Heart right ventricle (tissue), 16 donors: ENCODE results near the gene LSM7. TPM values are rescaled to one million over a fixed set of nuclear protein-coding genes. Genes with fewer than 3 reads are reported as not detected.

Experiments
- ATAC-seq, 8 donors: fragments of 200-7000 bp; cut with Tn5 transposase; one replicate each; pipeline ENCODE4 v1.9.1; 2020; ENCODE audit warnings: mild to moderate bottlenecking in 8 of 8, moderate library complexity in 8 of 8, moderate number of reproducible peaks in 1 of 8
- DNase-seq, 2 donors: peaks; one replicate each; pipeline ENCODE4 v3.0.0-alpha.2; 2020
- H3K27ac ChIP-seq, 10 donors: fragments of 200-600 bp; sonication (generic) in 2 of 10; one replicate each; pipeline versions ENCODE4 v1.5.0 to v1.8.0; 2020 to 2022; ENCODE audit warnings: mild to moderate bottlenecking in 3 of 10
- H3K27me3 ChIP-seq, 7 donors: fragments of 200-600 bp; one replicate each; pipeline ENCODE4 v1.8.0; 2021 to 2022; ENCODE audit warnings: mild to moderate bottlenecking in 2 of 7
- H3K36me3 ChIP-seq, 9 donors: fragments of 200-600 bp; sonication (generic) in 1 of 9; one replicate each; pipeline versions ENCODE4 v1.5.0 to v1.8.0; 2020 to 2022; ENCODE audit warnings: mild to moderate bottlenecking in 2 of 9
- H3K4me1 ChIP-seq, 9 donors: fragments of 200-600 bp; sonication (generic) in 1 of 9; one replicate each; pipeline versions ENCODE4 v1.5.0 to v1.8.0; 2020 to 2022; ENCODE audit warnings: mild to moderate bottlenecking in 4 of 9
- H3K4me3 ChIP-seq, 10 donors: fragments of 200-600 bp; sonication (generic) in 2 of 10; one replicate each; pipeline versions ENCODE4 v1.5.0 to v1.8.0; 2020 to 2022; ENCODE audit warnings: mild to moderate bottlenecking in 7 of 10, moderate library complexity in 2 of 10
- H3K9me3 ChIP-seq, 11 donors: fragments of 200-600 bp in 10 of 11; sonication (generic) in 2 of 11; one replicate each; pipeline versions ENCODE4 v1.5.0 to v1.8.0; 2013 to 2022; ENCODE audit warnings: mild to moderate bottlenecking in 2 of 11, control low read depth in 1 of 11, moderate library complexity in 1 of 11
- WGBS, 2 donors: extraction: QIAGEN DNeasy Blood & Tissue Kit; methylation state at CpG; one replicate each; pipeline ENCODE4 v1.1.7; 2013; ENCODE audit warnings: inconsistent platforms in 1 of 2; 5-methylcytosine and 5-hydroxymethylcytosine counted together
- intact Hi-C, 10 donors: fragments of 100-400 bp; cut with DNase I; formaldehyde crosslinking; loops; one replicate each; pipeline versions ENCODE4 v1.11.1 to v1.14.2; 2022
- polyA plus RNA-seq, 2 donors: library from polyadenylated mRNA; stranded (reverse); fragments of 200-250 nt; gene quantifications; one replicate each; pipeline ENCODE4 v1.2.3, GENCODE V29; 2013
- total RNA-seq, 10 donors: library from RNA; stranded (reverse); fragmentation: NEBNext Ultra II Directional in 3 of 10; extraction: Animal tissue kit (Norgen Biotek cat#: 25700) in 3 of 10; gene quantifications; one replicate each; pipeline versions ENCODE4 v1.2.1 to v1.2.4, GENCODE V29; 2021 to 2023
- TF ChIP-seq, protein P1 (sequence below), 9 donors: fragments of 200-600 bp; sonication (generic) in 2 of 9; IDR thresholded peaks; one replicate each; pipeline versions ENCODE4 v1.5.0 to v1.8.0; 2021 to 2022; ENCODE audit warnings: antibody characterized with exemption in 9 of 9, mild to moderate bottlenecking in 5 of 9, moderate library complexity in 1 of 9
- donor health status: Arrhythmogenic right ventricular cardiomyopathy.
- donor health status: ischemic (EF 13 %, LVEDD 7.1; RV severe dilation, severe dysfunction).
- donor health status: healthy with polysubstance abuse.
- donor health status: DM: no; HTN: yes; CAD: no.
- donor health status: DM: no; HTN: no; CAD: no.
- donor health status: ischemic (EF 25% LVEDD 6.9; RV normal size, moderate dysfunction).
- donor health status: ischemic (EF 25% LVEDD 5.7; RV mildly dilated, moderate dysfunction).
- donor health status: healthy.
- donor health status: DM: yes; HTN: yes; CAD: no.
- donor health status: Ischemic cardiomyopathy.
- donor health status: ischemic (EF 35%, LVEDD 5.7; RV mildly dilated, moderate dysfunction).
- donor health status: nonischemic (EF 11% LVEDD 7.7; RV severe dilation, severe dysfunction).
- donor health status: DM: yes; HTN: yes; CAD: no.
- donor health status: PGD.
- donor health status: ischemic (EF 29% LVEDD 5.4; RV normal size, mild dysfunction).
- donor health status: nonischemic (EF 23%, LVEDD 6.1; RV moderate dilation, normal function).

Gene LSM7
- total and polyA plus RNA-seq, 12 donors = 29.0 to 277 (median 38.7) TPM

DNA sequence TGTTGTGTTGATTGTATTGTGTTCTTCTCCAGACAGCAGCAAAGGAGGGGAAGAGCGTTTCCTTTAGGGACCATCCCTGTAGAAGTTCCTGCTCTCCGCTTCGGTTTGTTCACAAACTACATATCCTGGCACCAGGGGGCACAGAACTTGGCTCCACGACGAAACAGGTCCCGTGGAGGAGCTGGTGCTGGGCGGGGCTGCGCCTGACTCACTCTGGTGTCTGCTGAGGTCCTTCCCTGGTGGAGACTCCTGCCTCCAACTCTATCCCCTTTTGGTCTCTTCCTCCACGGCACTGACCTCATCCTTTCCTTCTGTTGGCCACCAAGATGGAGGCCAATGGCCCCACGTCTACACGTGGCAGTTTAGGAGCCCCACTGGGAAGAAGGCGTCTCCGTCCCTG is 46.4 kb upstream of the LSM7 start:
- no peak overlapping the region for H3K27ac ChIP-seq
- intact Hi-C loops = no loop called here
- H3K9me3 ChIP-seq = peaks cover 0 to 10% (median 0%) of the 10 kb centered on the region in 11 donors
- H3K4me1 ChIP-seq = no peaks in the 10 kb centered on the region
- no peak overlapping the region for H3K4me3 ChIP-seq
- TF ChIP-seq, protein P1, sequence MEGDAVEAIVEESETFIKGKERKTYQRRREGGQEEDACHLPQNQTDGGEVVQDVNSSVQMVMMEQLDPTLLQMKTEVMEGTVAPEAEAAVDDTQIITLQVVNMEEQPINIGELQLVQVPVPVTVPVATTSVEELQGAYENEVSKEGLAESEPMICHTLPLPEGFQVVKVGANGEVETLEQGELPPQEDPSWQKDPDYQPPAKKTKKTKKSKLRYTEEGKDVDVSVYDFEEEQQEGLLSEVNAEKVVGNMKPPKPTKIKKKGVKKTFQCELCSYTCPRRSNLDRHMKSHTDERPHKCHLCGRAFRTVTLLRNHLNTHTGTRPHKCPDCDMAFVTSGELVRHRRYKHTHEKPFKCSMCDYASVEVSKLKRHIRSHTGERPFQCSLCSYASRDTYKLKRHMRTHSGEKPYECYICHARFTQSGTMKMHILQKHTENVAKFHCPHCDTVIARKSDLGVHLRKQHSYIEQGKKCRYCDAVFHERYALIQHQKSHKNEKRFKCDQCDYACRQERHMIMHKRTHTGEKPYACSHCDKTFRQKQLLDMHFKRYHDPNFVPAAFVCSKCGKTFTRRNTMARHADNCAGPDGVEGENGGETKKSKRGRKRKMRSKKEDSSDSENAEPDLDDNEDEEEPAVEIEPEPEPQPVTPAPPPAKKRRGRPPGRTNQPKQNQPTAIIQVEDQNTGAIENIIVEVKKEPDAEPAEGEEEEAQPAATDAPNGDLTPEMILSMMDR (IDR thresholded peaks at IDR 0.05) = no peak
- 83 to 85% methylated on average over 13 of the region's 13 CpGs for WGBS, 2 donors
- DNase-seq (no peak), ATAC-seq (no peak)
- H3K27me3 ChIP-seq = peaks cover 0 to 34% (median 14%) of the 10 kb centered on the region in 7 donors
- no peaks in the 10 kb centered on the region for H3K36me3 ChIP-seq

DNA sequence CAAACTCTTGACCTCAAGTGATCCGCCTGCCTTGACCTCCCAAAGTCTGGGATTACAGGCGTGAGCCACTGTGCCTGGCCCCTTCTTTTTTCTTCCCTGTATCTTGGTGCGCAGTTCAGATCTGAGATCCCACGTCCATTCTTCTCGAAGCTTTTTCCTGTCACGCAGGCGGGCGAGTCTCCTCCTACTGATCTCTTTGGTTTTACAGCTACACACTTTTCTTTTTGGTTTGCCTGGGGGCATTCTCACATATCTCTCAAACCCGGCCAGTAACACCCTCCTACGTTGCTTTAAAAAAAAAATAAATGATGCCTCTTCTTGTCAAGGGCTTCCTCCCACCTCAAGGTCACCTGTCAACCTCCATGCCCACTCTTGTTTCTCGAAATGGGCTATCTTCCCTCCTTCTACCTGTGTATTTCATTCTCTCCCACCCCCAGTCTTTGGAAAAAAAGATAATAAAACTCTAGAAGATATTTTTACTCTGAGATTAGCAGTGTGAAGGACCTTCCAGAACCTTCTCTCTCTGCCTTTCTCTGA is 43.8 kb upstream of the LSM7 start:
- Histone ChIP-seq H3K27ac (no peak overlapping the region), H3K4me1 (no peaks in the 10 kb centered on the region), H3K27me3 (peaks cover 0 to 47% (median 14%) of the 10 kb centered on the region in 7 donors), H3K36me3 (no peaks in the 10 kb centered on the region), H3K4me3 (no peak overlapping the region), H3K9me3 (peaks cover 0 to 9% (median 0%) of the 10 kb centered on the region in 11 donors)
- intact Hi-C loops = no loop called here
- ATAC-seq (no peak), DNase-seq (no peak)
- 52 to 54% methylated on average over 11 of the region's 11 CpGs for WGBS, 2 donors
- TF ChIP-seq, protein P1 (IDR thresholded peaks at IDR 0.05) = no peak

DNA sequence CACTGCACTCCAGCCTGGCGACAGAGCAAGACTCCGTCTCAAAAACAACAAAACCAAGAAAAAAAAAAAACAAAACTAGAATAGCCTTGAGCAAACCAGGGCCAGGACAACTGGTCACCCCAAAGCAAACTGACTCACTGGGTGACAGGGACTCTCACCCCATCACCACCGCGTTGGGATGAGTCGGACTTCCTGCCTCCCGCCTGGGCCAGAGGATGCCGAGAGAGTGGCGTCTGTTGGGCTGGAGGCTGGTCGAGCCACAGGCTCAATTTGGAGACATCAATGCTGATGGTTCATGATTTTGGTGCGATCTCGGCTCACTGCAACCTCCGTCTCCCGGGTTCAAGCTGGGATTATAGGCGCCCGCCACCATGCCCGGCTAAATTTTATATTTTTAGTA is 43.3 kb upstream of the LSM7 start:
- H3K9me3 ChIP-seq = peaks cover 0 to 14% (median 0%) of the 10 kb centered on the region in 11 donors
- H3K4me3 ChIP-seq = no peak overlapping the region
- H3K27me3 ChIP-seq = peaks cover 0 to 51% (median 14%) of the 10 kb centered on the region in 7 donors
- no peaks in the 10 kb centered on the region for H3K4me1 ChIP-seq
- H3K36me3 ChIP-seq = no peaks in the 10 kb centered on the region
- TF ChIP-seq, protein P1 (IDR thresholded peaks at IDR 0.05) = no peak
- DNase-seq = no peak
- no peak for ATAC-seq
- 78 to 79% methylated on average over 16 of the region's 16 CpGs for WGBS, 2 donors
- intact Hi-C loops = no loop called here
- H3K27ac ChIP-seq = no peak overlapping the region

DNA sequence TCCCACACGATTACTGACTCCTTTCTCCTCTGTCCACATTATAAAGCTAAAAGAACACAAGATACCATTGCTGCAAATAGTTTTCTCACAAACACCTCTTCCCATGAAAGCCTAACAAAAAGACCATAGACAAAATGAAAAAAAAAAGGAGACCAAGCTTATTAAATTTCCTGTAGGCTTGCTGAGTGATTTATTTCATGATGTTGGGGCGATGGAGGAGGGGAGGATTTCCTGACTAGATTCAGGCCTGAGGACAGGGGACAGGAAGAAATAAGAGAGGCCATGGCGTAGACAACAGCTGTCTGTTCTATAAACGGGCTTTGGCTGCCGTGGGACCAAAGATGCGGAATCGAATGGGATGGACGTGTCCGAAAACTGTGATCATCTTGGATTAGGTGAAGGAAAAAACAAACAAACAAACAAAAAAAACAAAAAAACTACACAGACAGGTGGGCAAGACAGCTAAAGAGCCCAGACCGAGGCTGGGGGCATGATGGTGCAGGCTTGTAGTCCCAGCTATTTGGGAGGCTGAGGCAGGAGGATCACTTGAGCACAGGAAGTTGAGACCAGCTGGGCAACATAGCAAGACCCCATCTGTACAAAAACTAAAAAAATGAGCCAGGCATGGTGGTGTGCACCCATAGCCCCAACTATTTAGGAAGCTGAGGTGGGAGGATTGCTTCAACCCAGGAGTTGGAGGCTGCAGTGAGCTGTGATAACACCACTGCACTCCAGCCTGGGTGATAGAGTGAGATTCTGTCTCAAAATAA is 37.0 kb upstream of the LSM7 start:
- no peak for ATAC-seq

More for the DNA sequence above, 37.0 kb upstream of the LSM7 start:
- 52 to 57% methylated on average over 10 of the region's 10 CpGs for WGBS, 2 donors
- no peak for DNase-seq
- H3K27ac ChIP-seq = no peak overlapping the region
- TF ChIP-seq, protein P1 (IDR thresholded peaks at IDR 0.05) = no peak
- H3K4me1 ChIP-seq = peaks cover 0 to 3% (median 0%) of the 10 kb centered on the region in 9 donors
- H3K27me3 ChIP-seq = peaks cover 5 to 74% (median 57%) of the 10 kb centered on the region in 7 donors
- intact Hi-C loops = no loop called here
- H3K36me3 ChIP-seq = no peaks in the 10 kb centered on the region
- peaks cover 0 to 14% (median 0%) of the 10 kb centered on the region in 11 donors for H3K9me3 ChIP-seq
- H3K4me3 ChIP-seq = no peak overlapping the region
